SK-MEL-5 (cell line): ENCODE results near the gene KHDC1. TPM values are rescaled to one million over a fixed set of nuclear protein-coding genes. Genes with fewer than 3 reads are reported as not detected.
"Not testable (repeated sequence)": the region's sequence is repeated elsewhere in the genome, so short reads cannot be mapped to it uniquely, and the experiment has no call there.

Experiments
- DNase-seq: peaks from one replicate; pipeline ENCODE4 v3.0.0-alpha.2; 2016; ENCODE audit warnings: low read depth, low spot score
- in situ Hi-C: cut with HindIII; loops from 2 replicates; pipeline ENCODE4 v1.10.0; 2016; ENCODE audit warnings: low sequenced_read_pairs, high pct_unique_total_duplicates, low pct_unique_long_range_greater_than_20kb
- small RNA-seq, 2 experiments: library from RNA; depleted of rRNA; stranded (forward); fragments of <200 nt; gene quantifications; one replicate each; pipeline ENCODE3, GENCODE V24; 2014
- total RNA-seq: library from RNA; depleted of rRNA; stranded (reverse); fragments of >200 nt; shearing (Covaris generic); gene quantifications from 2 replicates; pipeline ENCODE4 v1.2.3, GENCODE V29; 2014; rRNA removed

The KHDC1 gene
- total RNA-seq, 1 experiment from 2014 or later = not detected

- in situ Hi-C loops = no loop called here
- no peak for DNase-seq
Measured at GRCh38 chr6:73204252-73204651, 58.7 kb downstream of the KHDC1 start.

- no peak for DNase-seq
- in situ Hi-C loops = no loop called here
Measured at GRCh38 chr6:73203098-73203497, 59.9 kb downstream of the KHDC1 start.

GRCh38 chr6:73200735-73201134 lies 62.3 kb downstream of the KHDC1 start:
- in situ Hi-C loops = no loop called here
- no peak for DNase-seq

DNA sequence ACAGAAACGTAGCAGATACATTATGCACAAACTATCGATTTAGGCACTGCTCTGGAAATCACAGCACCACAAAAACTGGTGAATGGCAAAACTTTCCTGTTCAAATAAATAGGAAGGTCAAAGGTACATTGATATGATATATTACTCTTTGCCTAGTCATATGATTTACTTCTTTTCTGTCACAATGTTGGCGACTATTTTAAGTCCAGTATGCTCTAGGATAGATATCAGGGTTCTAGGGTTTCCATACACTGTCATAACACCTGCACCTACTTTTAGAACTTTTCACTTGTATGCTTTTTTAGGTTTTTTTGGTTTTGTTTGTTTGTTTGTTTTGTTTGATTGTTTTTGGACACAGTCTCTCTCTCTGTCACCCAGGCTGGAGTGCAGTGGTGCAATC lies 62.7 kb downstream of the KHDC1 start:
- no peak for DNase-seq
- in situ Hi-C loops = no loop called here

GRCh38 chr6:73194744-73195143 lies 68.3 kb downstream of the KHDC1 start:
- DNase-seq = no peak
- in situ Hi-C loops = no loop called here

GRCh38 chr6:73193302-73193701 lies 69.7 kb downstream of the KHDC1 start:
- DNase-seq, in situ Hi-C loops: not testable (repeated sequence)

Small RNA genes lying within 50 kb of the gene (small RNA-seq; reads per million reads assigned to genes)
- 0 reads per million in 2 experiments for gene RPSAP41

Other genes with a start within 250 kb of the KHDC1 start
- gene KHDC1L, start 37.7 kb downstream of the KHDC1 start, total RNA-seq = not detected in 2 replicates
- gene DPPA5, start 91.1 kb upstream of the KHDC1 start, total RNA-seq = not detected in 2 replicates
- gene KHDC3L, start 99.5 kb upstream of the KHDC1 start, total RNA-seq = not detected in 2 replicates
- not detected in 2 replicates for gene OOEP, start 106.7 kb upstream of the KHDC1 start, total RNA-seq
- not detected in 2 replicates for gene DDX43, start 131.6 kb upstream of the KHDC1 start, total RNA-seq
- not detected in 2 replicates for gene CGAS, start 189.1 kb upstream of the KHDC1 start, total RNA-seq
- 22.6 and 26.3 TPM in 2 replicates for gene MTO1, start 198.5 kb upstream of the KHDC1 start, total RNA-seq